Activated CD4-positive, alpha-beta T cell treated with anti-CD3 and anti-CD28 coated beads, Interleukin-2, amount 10 ng/mL, durations not matched to agents 7 days and 5 days (primary cell): ENCODE data around the gene IL12RB2. TPM values are rescaled to one million over a fixed set of nuclear protein-coding genes. Genes with fewer than 3 reads are reported as not detected.
"Not testable (repeated sequence)": the region's sequence is repeated elsewhere in the genome, so short reads cannot be mapped to it uniquely, and the experiment has no call there.

ENCODE experiments used
- CTCF ChIA-PET: fragments of 350-600 bp; sonication (Branson Sonifier 250); formaldehyde crosslinking; loops from one replicate; lab custom pipeline; 2021; ENCODE audit warnings: antibody characterized with exemption; lab: Charles Lee
- POLR2A ChIA-PET: fragments of 350-600 bp; sonication (Branson Sonifier 250); formaldehyde crosslinking; loops from one replicate; lab custom pipeline; 2021; ENCODE audit warnings: antibody characterized with exemption; lab: Charles Lee
- DNase-seq: peaks from one replicate; pipeline ENCODE4 v3.0.0-alpha.2; 2020
- H3K27ac Mint-ChIP-seq: one replicate; pipeline ENCODE4 v1.8.0; 2021; ENCODE audit warnings: mild to moderate bottlenecking, moderate library complexity, mixed read lengths
- H3K27me3 Mint-ChIP-seq: one replicate; pipeline ENCODE4 v1.8.0; 2021; ENCODE audit warnings: mixed read lengths
- H3K36me3 Mint-ChIP-seq: one replicate; pipeline ENCODE4 v1.8.0; 2021; ENCODE audit warnings: low read depth, mixed read lengths
- H3K4me1 Mint-ChIP-seq: one replicate; pipeline ENCODE4 v1.8.0; 2021; ENCODE audit warnings: mixed read lengths
- H3K4me3 Mint-ChIP-seq: one replicate; pipeline ENCODE4 v1.8.0; 2021; ENCODE audit warnings: mild to moderate bottlenecking, moderate library complexity, mixed read lengths
- H3K9me3 Mint-ChIP-seq: one replicate; pipeline ENCODE4 v1.8.0; 2021; ENCODE audit warnings: mixed read lengths
- total RNA-seq, 2 experiments: library from RNA; stranded (reverse); gene quantifications; one replicate each; pipeline ENCODE4 v1.2.3, GENCODE V29; 2021

IL12RB2 gene
- total RNA-seq, 2 experiments from 2014 or later, result 29.3 to 31.8 TPM

GRCh38 chr1:67414574-67414973 lies 106.9 kb downstream of the IL12RB2 start:
- Mint-ChIP-seq H3K4me1 (peaks cover 38% of the 10 kb centered on the region), H3K36me3 (peaks cover 76% of the 10 kb centered on the region), H3K9me3 (no peaks in the 10 kb centered on the region), H3K4me3 (no peak overlapping the region), H3K27ac (no peak overlapping the region), H3K27me3 (no peaks in the 10 kb centered on the region)
- ChIA-PET CTCF (no interaction called here), POLR2A (no interaction called here)
- DNase-seq, result no peak

- no peak overlapping the region for H3K4me3 Mint-ChIP-seq
- CTCF ChIA-PET, result interaction anchor here (1.5 kb wide), 1 partner anchor 16 kb away, joined by 5 read pairs; no protein-coding TSS in a partner anchor
- H3K27ac Mint-ChIP-seq, result no peak overlapping the region
Measured at GRCh38 chr1:67415041-67415440, 107.4 kb downstream of the IL12RB2 start.

GRCh38 chr1:67417733-67418132 lies 110.1 kb downstream of the IL12RB2 start:
- H3K27ac Mint-ChIP-seq, result not testable (repeated sequence)
- H3K4me1 Mint-ChIP-seq, result peaks cover 55% of the 10 kb centered on the region

More at GRCh38 chr1:67415041-67415440, 107.4 kb downstream of the IL12RB2 start:
- Mint-ChIP-seq H3K36me3 (peaks cover 77% of the 10 kb centered on the region), H3K4me1 (peaks cover 41% of the 10 kb centered on the region), H3K9me3 (no peaks in the 10 kb centered on the region), H3K27me3 (no peaks in the 10 kb centered on the region)
- POLR2A ChIA-PET, result interaction anchor here (0.6 kb wide), 1 partner anchor 18 kb away, joined by 3 read pairs; no protein-coding TSS in a partner anchor
- no peak for DNase-seq

GRCh38 chr1:67418839-67419586 lies 111.3 kb downstream of the IL12RB2 start:
- Mint-ChIP-seq H3K4me3 (no peak overlapping the region), H3K27ac (no peak overlapping the region), H3K36me3 (peaks cover 80% of the 10 kb centered on the region), H3K4me1 (peaks cover 61% of the 10 kb centered on the region), H3K9me3 (no peaks in the 10 kb centered on the region), H3K27me3 (no peaks in the 10 kb centered on the region)
- POLR2A ChIA-PET, result no interaction called here
- CTCF ChIA-PET, result interaction anchor here (0.5 to 1.3 kb wide), 5 partner anchors 8 to 207 kb away, joined by 3 read pairs; partner anchors contain the start of gene SERBP1
- DNase-seq, result no peak

More at GRCh38 chr1:67417733-67418132, 110.1 kb downstream of the IL12RB2 start:
- POLR2A ChIA-PET, DNase-seq, CTCF ChIA-PET, H3K27me3 Mint-ChIP-seq, H3K9me3 Mint-ChIP-seq, H3K4me3 Mint-ChIP-seq: not testable (repeated sequence)
- peaks cover 79% of the 10 kb centered on the region for H3K36me3 Mint-ChIP-seq

- DNase-seq, result no peak
- POLR2A ChIA-PET, result interaction anchor here (1.0 kb wide), 1 partner anchor 13 kb away, joined by 8 read pairs; no protein-coding TSS in a partner anchor
- Mint-ChIP-seq H3K36me3 (peaks cover 81% of the 10 kb centered on the region), H3K27ac (peak overlapping the region; percentile 42), H3K4me1 (peaks cover 63% of the 10 kb centered on the region), H3K4me3 (no peak overlapping the region), H3K27me3 (no peaks in the 10 kb centered on the region), H3K9me3 (no peaks in the 10 kb centered on the region)
- CTCF ChIA-PET, result interaction anchor here (0.8 to 1.9 kb wide), 2 partner anchors 22 to 43 kb away, joined by 3 to 4 read pairs; no protein-coding TSS in a partner anchor
Measured at GRCh38 chr1:67420835-67421492, 113.3 kb downstream of the IL12RB2 start.

GRCh38 chr1:67427465-67427864 lies 119.8 kb downstream of the IL12RB2 start:
- no peak for DNase-seq
- Mint-ChIP-seq H3K4me3 (peak overlapping the region; percentile 93), H3K36me3 (peaks cover 68% of the 10 kb centered on the region), H3K9me3 (no peaks in the 10 kb centered on the region), H3K27me3 (no peaks in the 10 kb centered on the region), H3K27ac (peak overlapping the region; percentile 16), H3K4me1 (peaks cover 55% of the 10 kb centered on the region)
- CTCF ChIA-PET, result interaction anchor here (0.8 to 1.5 kb wide), 5 partner anchors 9 to 216 kb away, joined by 3 read pairs; no protein-coding TSS in a partner anchor
- POLR2A ChIA-PET, result no interaction called here

GRCh38 chr1:67427947-67428346 lies 120.3 kb downstream of the IL12RB2 start:
- ChIA-PET CTCF (interaction anchor here (0.8 to 1.5 kb wide), 5 partner anchors 10 to 215 kb away, joined by 3 read pairs; no protein-coding TSS in a partner anchor), POLR2A (no interaction called here)
- no peak for DNase-seq
- Mint-ChIP-seq H3K4me3 (peak overlapping the region; percentile 93), H3K27ac (no peak overlapping the region), H3K9me3 (no peaks in the 10 kb centered on the region), H3K4me1 (peaks cover 53% of the 10 kb centered on the region), H3K27me3 (no peaks in the 10 kb centered on the region), H3K36me3 (peaks cover 64% of the 10 kb centered on the region)

- Mint-ChIP-seq H3K9me3 (no peaks in the 10 kb centered on the region), H3K27me3 (no peaks in the 10 kb centered on the region), H3K27ac (peak overlapping the region; percentile 99), H3K4me3 (peak overlapping the region; percentile 93), H3K4me1 (peaks cover 59% of the 10 kb centered on the region), H3K36me3 (peaks cover 55% of the 10 kb centered on the region)
- DNase-seq, result peak; percentile 35
- POLR2A ChIA-PET, result interaction anchor here (0.6 to 1.0 kb wide), 3 partner anchors 26 to 93 kb away, joined by 3 to 4 read pairs (median 4); no protein-coding TSS in a partner anchor
- CTCF ChIA-PET, result interaction anchor here (0.7 to 2.0 kb wide), 7 partner anchors 10 to 441 kb away, joined by 3 to 6 read pairs (median 4); no protein-coding TSS in a partner anchor
Measured at GRCh38 chr1:67429011-67429527, 121.4 kb downstream of the IL12RB2 start.

GRCh38 chr1:67429528-67430357 lies 122.1 kb downstream of the IL12RB2 start:
- CTCF ChIA-PET, result interaction anchor here (1.0 to 3.0 kb wide), 9 partner anchors 11 to 218 kb away, joined by 3 to 9 read pairs (median 4); no protein-coding TSS in a partner anchor
- peak; percentile 38 for DNase-seq
- POLR2A ChIA-PET, result interaction anchor here (0.6 to 1.0 kb wide), 3 partner anchors 92 to 96 kb away, joined by 3 to 4 read pairs (median 3); no protein-coding TSS in a partner anchor
- Mint-ChIP-seq H3K27ac (peak overlapping the region; percentile 99), H3K9me3 (no peaks in the 10 kb centered on the region), H3K27me3 (no peaks in the 10 kb centered on the region), H3K4me1 (peaks cover 58% of the 10 kb centered on the region), H3K36me3 (peaks cover 48% of the 10 kb centered on the region), H3K4me3 (peak overlapping the region; percentile 93)

GRCh38 chr1:67430358-67431155 lies 122.9 kb downstream of the IL12RB2 start, which contains the start of gene SERBP1:
Gene SERBP1 (minus strand): TSS chr1:67430402. CDS start chr1:67430300, 102 bp downstream.
- Mint-ChIP-seq H3K9me3 (no peaks in the 10 kb centered on the region), H3K4me1 (peaks cover 54% of the 10 kb centered on the region), H3K4me3 (peak within 1 kb of the TSS; percentile 93), H3K36me3 (peaks cover 41% of the 10 kb centered on the region), H3K27me3 (no peaks in the 10 kb centered on the region), H3K27ac (peak within 1 kb of the TSS; percentile 99)
- CTCF ChIA-PET, result interaction anchor here (1.0 to 3.0 kb wide), 8 partner anchors 11 to 219 kb away, joined by 3 to 9 read pairs (median 4); no protein-coding TSS in a partner anchor
- POLR2A ChIA-PET, result interaction anchor here (0.7 kb wide), 1 partner anchor 97 kb away, joined by 3 read pairs; no protein-coding TSS in a partner anchor
- DNase-seq, result peak; percentile 97
